GM12864 (cell line): ENCODE data around the gene CD200R1L.

ENCODE experiments used
- DNase-seq: peaks from one replicate; pipeline ENCODE4 v3.0.0-alpha.2; 2011; ENCODE audit warnings: low read depth
- H3K4me3 ChIP-seq: 2 replicates; pipeline ENCODE4 v1.5.1; 2011; ENCODE audit warnings: mild to moderate bottlenecking, low read depth, low read length, control low read depth
- CTCF ChIP-seq: IDR thresholded peaks from 2 replicates; pipeline ENCODE4 v1.5.1; 2011; ENCODE audit warnings: low read depth, mild to moderate bottlenecking, moderate library complexity, low read length, control low read depth, inconsistent platforms; ENCODE audit errors: missing control alignments

CD200R1L gene

DNA sequence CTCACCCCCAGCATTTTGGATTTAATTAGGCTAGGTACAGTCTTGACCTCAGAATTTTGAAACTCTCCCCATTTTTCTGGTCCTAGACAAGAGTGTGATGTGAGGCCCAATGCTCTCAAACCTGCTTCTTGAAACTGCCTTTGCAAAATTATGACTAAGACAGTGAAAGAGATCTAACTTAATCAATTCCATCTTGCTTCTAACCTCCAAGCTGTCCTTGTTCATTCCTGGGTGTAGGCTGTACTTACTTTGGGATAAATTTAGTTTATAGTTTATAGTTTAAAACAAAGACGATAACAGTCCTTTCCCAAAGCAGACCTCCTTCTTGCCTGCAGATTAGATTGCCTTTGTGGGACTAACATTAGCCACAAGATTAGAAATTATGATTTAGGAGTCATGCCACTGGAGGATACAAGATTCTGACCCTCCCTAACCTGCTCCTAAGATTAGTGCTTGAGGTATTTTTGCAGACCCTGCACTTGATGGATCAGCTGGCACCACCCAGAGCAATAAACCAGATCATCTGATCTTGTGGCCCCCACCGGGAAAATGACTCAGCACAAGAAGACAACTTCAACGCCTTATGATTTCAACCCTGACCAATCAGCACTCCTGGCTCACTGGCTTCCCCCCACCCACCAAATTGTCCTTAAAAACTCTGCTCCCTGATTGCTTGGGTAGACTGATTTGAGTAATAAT is 59.6 kb downstream of the CD200R1L start:
- no peak for TF ChIP-seq CTCF
- no peak overlapping the region for H3K4me3 ChIP-seq
- DNase-seq: no peak

GRCh38 chr3:112786002-112786590 is 60.6 kb downstream of the CD200R1L start:
- DNase-seq: no peak
- TF ChIP-seq CTCF: no peak
- H3K4me3 ChIP-seq: no peak overlapping the region

DNA sequence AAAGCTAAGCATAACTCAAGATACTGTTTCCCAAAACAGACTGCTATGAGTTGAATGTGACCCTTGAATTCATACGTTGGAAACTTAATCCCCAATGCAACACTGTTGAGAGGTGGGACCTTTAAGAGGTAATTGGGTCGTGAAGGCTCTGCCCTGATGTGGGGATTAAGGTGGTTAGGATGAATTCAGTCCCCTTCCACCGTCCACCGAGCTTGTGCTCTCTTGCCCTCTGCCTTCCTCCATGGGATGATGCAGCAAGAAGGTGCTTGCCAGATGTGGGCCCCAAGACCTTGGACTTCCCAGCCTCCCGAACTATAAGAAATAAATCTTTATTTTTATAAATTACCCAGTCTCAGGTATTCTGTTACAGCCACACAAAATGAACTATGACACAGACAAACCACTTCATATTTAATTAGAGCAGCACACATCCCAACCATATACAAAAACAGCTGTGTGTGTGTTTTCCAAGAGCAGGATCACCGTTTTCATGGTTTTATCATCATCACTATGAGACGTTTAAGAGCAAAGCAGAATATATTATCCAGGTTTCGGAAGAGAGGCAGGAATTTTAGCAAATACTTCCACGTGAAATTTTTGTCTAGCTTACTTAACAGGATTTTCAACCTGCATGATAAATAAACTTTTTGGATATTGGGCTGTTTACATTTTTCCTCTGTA is 61.2 kb downstream of the CD200R1L start:
- no peak for TF ChIP-seq CTCF

GRCh38 chr3:112782491-112782890 is 64.2 kb downstream of the CD200R1L start:
- no peak overlapping the region for H3K4me3 ChIP-seq
- no peak for DNase-seq
- TF ChIP-seq CTCF: no peak

More for the DNA sequence above, 61.2 kb downstream of the CD200R1L start:
- no peak for DNase-seq
- H3K4me3 ChIP-seq: no peak overlapping the region

- no peak overlapping the region for H3K4me3 ChIP-seq
- no peak for TF ChIP-seq CTCF
- no peak for DNase-seq
Observed at GRCh38 chr3:112781599-112781998, 65.1 kb downstream of the CD200R1L start.

- no peak overlapping the region for H3K4me3 ChIP-seq
- no peak for DNase-seq
- TF ChIP-seq CTCF: no peak
Observed at GRCh38 chr3:112779558-112780480, 66.8 kb downstream of the CD200R1L start.
